Stimulated activated naive CD4-positive, alpha-beta T cell treated with Interleukin-2 at 50 U/mL for 16 hours (primary cell): Measurements from ENCODE around the gene ALKBH8.
"Not testable (repeated sequence)": the region's sequence is repeated elsewhere in the genome, so short reads cannot be mapped to it uniquely, and the experiment has no call there.

Experiments used
- DNase-seq: peaks from one replicate; lab custom pipeline; 2025; lab: John Stamatoyannopoulos, UW

ALKBH8 gene

DNA sequence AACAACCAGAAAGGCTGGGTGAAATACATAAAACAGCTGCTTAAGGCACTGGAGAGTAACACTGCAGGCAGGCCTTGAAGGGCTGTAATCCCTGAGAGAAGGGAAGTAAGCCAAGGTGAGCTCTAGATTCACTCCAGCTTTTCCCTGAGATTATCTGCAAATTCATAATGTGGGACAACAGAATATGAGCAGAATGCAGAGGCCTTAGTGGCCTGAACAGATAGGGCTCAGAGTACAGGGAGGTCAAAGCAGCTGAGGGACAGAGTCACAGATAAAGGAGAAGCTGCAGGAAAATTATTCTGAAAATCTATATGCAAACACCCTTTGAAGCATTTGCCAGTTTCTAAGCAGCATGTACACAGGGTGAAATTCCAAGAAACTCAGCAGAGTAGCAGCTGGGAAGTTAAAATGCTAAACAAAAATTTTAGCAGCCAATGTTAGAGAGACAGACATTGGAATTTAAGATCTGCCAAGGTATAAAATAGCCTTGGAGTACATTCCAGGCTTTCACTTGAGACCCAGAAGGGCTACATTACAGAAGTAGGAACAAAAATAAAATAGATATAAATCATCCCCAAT is 59.8 kb downstream of the ALKBH8 start:
- DNase-seq: no peak

GRCh38 chr11:107504981-107505380 is 60.6 kb downstream of the ALKBH8 start:
- no peak for DNase-seq

GRCh38 chr11:107501713-107502112 is 63.8 kb downstream of the ALKBH8 start:
- DNase-seq: no peak

DNA sequence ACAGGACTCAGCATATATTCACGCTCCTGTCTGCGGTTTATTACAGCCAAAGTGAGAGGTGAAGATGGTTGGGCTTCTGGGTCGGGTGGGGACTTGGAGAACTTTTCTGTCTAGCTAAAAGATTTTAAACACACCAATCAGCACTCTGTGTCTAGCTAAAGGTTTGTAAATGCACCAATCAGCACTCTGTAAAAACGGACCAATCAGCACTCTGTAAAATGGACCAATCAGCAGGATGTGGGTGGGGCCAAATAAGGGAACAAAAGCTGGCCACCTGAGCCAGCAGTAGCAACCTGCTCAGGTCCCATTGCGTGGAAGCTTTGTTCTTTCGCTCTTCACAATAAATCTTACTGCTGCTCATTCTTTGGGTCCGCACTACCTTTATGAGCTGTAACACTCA is 68.2 kb downstream of the ALKBH8 start:
- not testable (repeated sequence) for DNase-seq

- DNase-seq: no peak
These were observed 69.5 kb downstream of the ALKBH8 start for GRCh38 chr11:107496011-107496410.

DNA sequence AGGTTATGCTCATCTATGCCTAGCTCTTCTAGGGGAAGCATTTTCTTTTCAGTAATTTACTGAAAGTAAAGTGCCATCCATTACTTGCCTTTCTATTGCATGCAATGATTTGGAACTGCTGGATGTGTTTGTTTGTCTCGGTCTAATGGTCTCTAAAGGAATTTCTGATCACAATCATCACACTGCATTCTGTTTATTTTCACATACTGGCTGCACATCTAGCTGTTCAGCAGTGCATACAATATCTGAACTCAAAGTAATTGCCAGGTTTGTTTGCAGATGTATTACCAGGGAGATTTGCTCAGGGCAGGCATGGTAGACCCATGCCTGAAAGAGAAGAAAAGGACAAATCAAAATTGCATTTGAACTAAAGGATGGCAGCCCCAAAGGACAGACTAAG is 71.5 kb downstream of the ALKBH8 start:
- DNase-seq: no peak

DNA sequence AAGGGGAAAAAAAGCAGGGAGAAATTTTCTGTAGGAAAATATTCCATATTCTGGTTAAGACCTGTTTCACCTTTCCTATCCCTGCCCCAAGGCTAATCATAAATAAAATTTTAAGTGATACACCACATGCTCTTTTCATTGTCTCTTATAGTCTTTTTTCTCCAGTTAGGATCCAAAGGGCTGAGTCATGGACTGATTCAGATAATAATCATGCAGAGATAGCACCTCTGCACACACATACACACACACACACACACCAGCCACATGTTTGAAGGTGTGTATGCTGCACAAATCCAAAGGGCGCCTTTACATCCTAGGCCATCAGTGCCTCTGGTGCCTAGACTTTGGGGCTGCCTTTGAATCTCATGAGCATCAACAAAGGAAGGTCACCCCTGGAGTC is 72.4 kb downstream of the ALKBH8 start:
- DNase-seq: no peak

- no peak for DNase-seq
These were observed 74.7 kb downstream of the ALKBH8 start for GRCh38 chr11:107490836-107491235.

DNA sequence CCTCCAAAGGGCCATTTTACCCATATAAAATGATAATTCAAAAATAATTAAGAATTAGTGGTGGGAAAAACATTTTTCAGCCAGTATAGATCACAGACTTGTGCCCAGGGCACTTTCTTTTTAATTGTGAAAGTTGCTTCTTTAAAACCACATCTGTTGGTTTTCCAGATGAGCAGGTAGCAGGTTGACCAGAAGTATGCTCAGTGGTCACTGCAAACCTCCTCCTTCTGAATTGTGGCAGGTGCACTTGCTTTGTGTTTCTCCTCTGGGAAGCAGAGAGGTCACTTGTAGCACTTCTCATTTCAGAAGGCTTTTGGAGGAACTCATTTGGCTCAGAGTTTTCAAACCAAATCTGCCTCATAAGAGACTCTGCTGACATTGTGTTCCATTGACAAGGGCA is 83.3 kb downstream of the ALKBH8 start:
- DNase-seq: no peak

DNA sequence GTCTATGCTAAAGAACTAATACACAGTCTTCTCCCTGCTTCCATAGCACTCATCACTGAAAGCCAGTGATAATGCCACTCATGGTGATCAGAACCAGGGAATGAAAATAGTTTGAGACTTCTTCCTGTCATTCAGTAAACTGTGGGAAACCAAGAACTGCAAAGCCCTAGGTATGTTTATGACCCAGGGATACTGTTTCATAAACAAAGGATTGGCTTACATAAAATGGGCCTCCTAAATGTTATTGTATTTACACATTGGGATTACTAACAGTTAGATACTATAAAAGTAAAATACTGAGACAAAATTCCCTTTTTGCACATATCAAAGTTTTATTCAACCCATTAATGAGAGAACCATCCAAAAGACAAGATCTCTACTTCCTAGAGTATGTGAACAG is 86.6 kb downstream of the ALKBH8 start:
- DNase-seq: no peak

- no peak for DNase-seq
These were observed 87.7 kb downstream of the ALKBH8 start for GRCh38 chr11:107477820-107478219.

GRCh38 chr11:107473792-107474191 is 91.7 kb downstream of the ALKBH8 start:
- no peak for DNase-seq

DNA sequence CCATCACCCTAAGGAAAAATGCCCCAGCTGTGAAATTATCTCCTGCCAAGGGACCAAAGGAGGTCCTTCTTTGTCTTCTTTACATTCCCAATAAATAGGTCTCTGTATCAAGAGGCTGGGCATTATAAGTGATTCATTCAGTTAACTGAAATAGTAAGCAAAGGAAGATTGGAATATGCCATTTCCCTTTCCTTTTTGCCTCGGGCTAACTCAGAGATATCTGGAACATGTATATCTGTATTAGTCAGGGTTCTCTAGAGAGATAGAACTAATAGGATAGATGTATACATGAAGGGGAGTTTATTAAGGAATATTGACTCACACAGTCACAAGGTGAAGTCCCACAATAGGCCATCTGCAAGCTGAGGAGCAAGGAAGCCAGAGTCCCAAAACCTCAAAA is 92.6 kb downstream of the ALKBH8 start:
- no peak for DNase-seq

GRCh38 chr11:107468596-107468995 is 96.9 kb downstream of the ALKBH8 start:
- DNase-seq: no peak

- DNase-seq: no peak
These were observed 97.8 kb downstream of the ALKBH8 start for GRCh38 chr11:107467696-107468095.

GRCh38 chr11:107466275-107466866 is 99.2 kb downstream of the ALKBH8 start:
- DNase-seq: not testable (repeated sequence)

- DNase-seq: peak; percentile 89
These were observed 107.8 kb downstream of the ALKBH8 start, which contains the start of gene CWF19L2 for GRCh38 chr11:107457558-107458271. Gene CWF19L2, minus strand, starts transcription at chr11:107457825. Its CDS starts 9 bp downstream, at chr11:107457816.

GRCh38 chr11:107457205-107457557 is 108.4 kb downstream of the ALKBH8 start:
- no peak for DNase-seq

DNA sequence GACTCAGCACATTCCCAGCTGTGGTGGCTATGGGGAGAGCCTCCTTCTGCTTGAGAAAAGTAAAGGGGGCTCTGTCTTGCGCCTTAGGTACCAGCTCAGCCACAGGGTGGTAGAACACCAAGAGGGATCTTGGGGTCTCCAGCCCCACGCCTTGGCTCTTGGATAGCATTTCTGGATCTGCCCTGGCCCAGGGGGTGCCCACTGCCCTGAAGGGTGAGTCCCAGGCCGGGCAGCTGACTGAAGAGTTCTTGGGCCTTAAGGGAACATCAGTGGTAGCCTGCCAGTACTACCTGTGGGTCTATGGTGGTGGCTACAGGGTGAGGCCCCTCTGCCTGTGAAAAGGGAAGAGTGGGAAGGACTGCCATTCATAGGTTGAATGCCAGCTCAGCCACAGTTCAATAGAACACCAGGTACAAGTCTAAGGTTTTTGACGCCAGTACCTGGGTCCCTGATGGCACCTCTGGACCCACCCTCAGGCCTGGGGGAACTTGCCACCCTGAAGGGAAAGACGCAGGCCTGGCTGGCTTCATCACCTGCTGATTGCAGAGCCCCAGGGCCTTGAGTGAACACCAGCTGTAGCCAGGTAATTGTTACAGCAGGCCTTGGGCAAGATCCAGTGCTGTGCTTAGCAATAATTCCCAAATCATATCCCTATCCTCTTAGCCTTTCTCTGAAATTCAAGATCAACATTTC is 111.8 kb downstream of the ALKBH8 start:
- no peak for DNase-seq
